ENCODE measurements around the gene CRMP1. TPM values are rescaled to one million over a fixed set of nuclear protein-coding genes. Genes with fewer than 3 reads are reported as not detected.

The CRMP1 gene
- total RNA-seq, 2 donors from 2014 or later = 0.37 to 1.1 TPM

- no peak overlapping the region for H3K27ac ChIP-seq
- H3K4me1 ChIP-seq = no peaks in the 10 kb centered on the region
- no peaks in the 10 kb centered on the region for H3K9me3 ChIP-seq
- H3K27me3 ChIP-seq = no peaks in the 10 kb centered on the region
- no peak for DNase-seq (ENCODE audit: low spot score)
- TF ChIP-seq, protein P1, sequence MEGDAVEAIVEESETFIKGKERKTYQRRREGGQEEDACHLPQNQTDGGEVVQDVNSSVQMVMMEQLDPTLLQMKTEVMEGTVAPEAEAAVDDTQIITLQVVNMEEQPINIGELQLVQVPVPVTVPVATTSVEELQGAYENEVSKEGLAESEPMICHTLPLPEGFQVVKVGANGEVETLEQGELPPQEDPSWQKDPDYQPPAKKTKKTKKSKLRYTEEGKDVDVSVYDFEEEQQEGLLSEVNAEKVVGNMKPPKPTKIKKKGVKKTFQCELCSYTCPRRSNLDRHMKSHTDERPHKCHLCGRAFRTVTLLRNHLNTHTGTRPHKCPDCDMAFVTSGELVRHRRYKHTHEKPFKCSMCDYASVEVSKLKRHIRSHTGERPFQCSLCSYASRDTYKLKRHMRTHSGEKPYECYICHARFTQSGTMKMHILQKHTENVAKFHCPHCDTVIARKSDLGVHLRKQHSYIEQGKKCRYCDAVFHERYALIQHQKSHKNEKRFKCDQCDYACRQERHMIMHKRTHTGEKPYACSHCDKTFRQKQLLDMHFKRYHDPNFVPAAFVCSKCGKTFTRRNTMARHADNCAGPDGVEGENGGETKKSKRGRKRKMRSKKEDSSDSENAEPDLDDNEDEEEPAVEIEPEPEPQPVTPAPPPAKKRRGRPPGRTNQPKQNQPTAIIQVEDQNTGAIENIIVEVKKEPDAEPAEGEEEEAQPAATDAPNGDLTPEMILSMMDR (IDR thresholded peaks at IDR 0.05) = no peak
- H3K4me3 ChIP-seq = no peak overlapping the region
- no peaks in the 10 kb centered on the region for H3K36me3 ChIP-seq
These were observed 39.2 kb upstream of the CRMP1 start for GRCh38 chr4:5932035-5932568.

GRCh38 chr4:5931526-5931925 lies 38.6 kb upstream of the CRMP1 start:
- Histone ChIP-seq H3K27ac (no peak overlapping the region), H3K4me1 (no peaks in the 10 kb centered on the region), H3K9me3 (no peaks in the 10 kb centered on the region), H3K27me3 (no peaks in the 10 kb centered on the region), H3K36me3 (no peaks in the 10 kb centered on the region), H3K4me3 (no peak overlapping the region)
- TF ChIP-seq, protein P1 (IDR thresholded peaks at IDR 0.05) = no peak
- no peak for DNase-seq (ENCODE audit: low spot score)

- TF ChIP-seq, protein P1 (IDR thresholded peaks at IDR 0.05) = no peak
- Histone ChIP-seq H3K9me3 (no peaks in the 10 kb centered on the region), H3K4me1 (no peaks in the 10 kb centered on the region), H3K36me3 (no peaks in the 10 kb centered on the region), H3K27me3 (no peaks in the 10 kb centered on the region), H3K4me3 (no peak overlapping the region), H3K27ac (no peak overlapping the region)
- DNase-seq (ENCODE audit: low spot score) = no peak
These were observed 38.0 kb upstream of the CRMP1 start for GRCh38 chr4:5930876-5931275.

GRCh38 chr4:5930456-5930855 lies 37.6 kb upstream of the CRMP1 start:
- H3K9me3 ChIP-seq = no peaks in the 10 kb centered on the region

DNA sequence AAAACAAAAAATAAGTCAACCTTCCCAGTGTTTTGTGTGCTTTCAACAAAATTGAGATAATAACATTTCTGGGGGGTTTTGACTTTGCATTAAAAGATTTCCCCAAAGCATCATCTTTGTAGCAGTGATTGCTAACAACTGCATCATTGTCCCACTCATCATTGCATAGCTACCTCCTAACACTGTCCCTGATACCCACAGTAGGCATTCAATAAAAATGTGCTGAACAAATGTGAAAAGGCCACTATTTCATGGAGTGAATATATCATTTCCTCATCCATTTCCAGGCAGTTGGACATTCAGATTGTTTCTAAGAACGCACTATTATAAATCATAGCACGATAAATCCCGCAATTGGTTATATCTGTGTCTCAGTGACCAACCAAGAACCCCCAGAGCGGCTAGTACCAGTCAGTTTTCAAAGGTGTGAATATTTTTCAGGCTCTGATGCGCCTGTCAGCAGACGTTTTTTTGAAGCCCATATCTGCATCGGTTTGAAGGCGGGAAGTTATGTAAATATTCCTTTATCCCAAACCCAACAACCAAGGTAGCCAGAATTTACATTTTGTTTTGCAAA lies 36.0 kb upstream of the CRMP1 start:
- H3K4me1 ChIP-seq = no peaks in the 10 kb centered on the region
- H3K9me3 ChIP-seq = no peaks in the 10 kb centered on the region
- no peaks in the 10 kb centered on the region for H3K36me3 ChIP-seq
- TF ChIP-seq, protein P1 (IDR thresholded peaks at IDR 0.05) = no peak
- H3K27me3 ChIP-seq = no peaks in the 10 kb centered on the region
- no peak for DNase-seq (ENCODE audit: low spot score)
- no peak overlapping the region for H3K4me3 ChIP-seq
- H3K27ac ChIP-seq = no peak overlapping the region

More at GRCh38 chr4:5930456-5930855, 37.6 kb upstream of the CRMP1 start:
- DNase-seq (ENCODE audit: low spot score) = no peak
- Histone ChIP-seq H3K4me3 (no peak overlapping the region), H3K4me1 (no peaks in the 10 kb centered on the region), H3K27ac (no peak overlapping the region), H3K36me3 (no peaks in the 10 kb centered on the region), H3K27me3 (no peaks in the 10 kb centered on the region)
- TF ChIP-seq, protein P1 (IDR thresholded peaks at IDR 0.05) = no peak

DNA sequence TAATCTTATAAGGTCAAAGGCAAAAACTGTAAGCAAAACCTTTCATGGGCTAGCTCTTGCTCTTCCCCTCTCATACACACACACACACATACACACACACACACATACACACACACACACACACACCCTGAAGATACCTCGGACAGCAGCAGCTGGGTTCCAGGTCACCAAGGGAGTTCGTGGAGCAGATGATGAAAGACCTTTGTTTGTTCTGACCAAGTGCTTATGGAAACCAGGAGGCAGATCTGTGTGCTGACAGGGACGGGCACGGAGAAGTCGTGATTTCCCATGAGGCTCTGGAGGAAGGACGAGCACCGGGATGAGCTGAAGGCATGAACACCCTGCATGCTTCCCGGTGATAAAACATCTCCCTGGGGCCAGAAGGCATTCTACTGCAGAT lies 35.4 kb upstream of the CRMP1 start:
- TF ChIP-seq, protein P1 (IDR thresholded peaks at IDR 0.05) = no peak
- Histone ChIP-seq H3K27ac (no peak overlapping the region), H3K9me3 (no peaks in the 10 kb centered on the region), H3K4me3 (no peak overlapping the region), H3K27me3 (peaks cover 0 to under 1% of the 10 kb centered on the region in 2 donors), H3K4me1 (no peaks in the 10 kb centered on the region), H3K36me3 (no peaks in the 10 kb centered on the region)
- DNase-seq (ENCODE audit: low spot score) = no peak

All from right atrium auricular region (tissue), 2 donors.